ENCODE measurements around the gene PTPRN2. TPM values are rescaled to one million over a fixed set of nuclear protein-coding genes. Genes with fewer than 3 reads are reported as not detected.

PTPRN2 gene
- polyA plus RNA-seq, 1 experiment, result 0.02 TPM

DNA sequence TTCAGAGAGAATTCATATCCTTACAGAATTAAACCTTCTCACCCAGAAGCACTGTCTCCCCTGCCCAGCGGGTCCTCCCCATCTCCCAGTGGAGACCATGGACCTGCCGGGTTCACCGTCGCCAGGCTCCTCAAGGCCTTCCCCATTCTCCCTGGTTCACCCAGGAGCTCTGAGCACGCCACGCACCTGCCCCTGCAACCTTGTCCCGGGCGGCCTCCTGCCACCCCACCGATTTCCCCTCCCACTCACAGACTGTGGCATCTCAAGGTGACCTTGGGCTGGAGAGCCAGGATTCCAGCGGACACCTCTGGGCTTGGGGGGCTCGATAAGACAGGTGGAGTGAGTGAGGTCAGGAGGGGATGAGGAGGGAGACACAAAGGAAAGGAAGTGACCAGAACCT, 135.3 kb downstream of the PTPRN2 start:
- no peak for DNase-seq (ENCODE audit: low read depth, low spot score)
- Histone ChIP-seq H3K27me3 (ENCODE audit: control insufficient read depth, insufficient read depth, low read length) (no peaks in the 10 kb centered on the region), H3K4me3 (ENCODE audit: low read depth, low read length) (no peak overlapping the region), H3K27ac (ENCODE audit: low read depth, low read length) (no peak overlapping the region), H3K9me3 (ENCODE audit: control insufficient read depth, insufficient read depth, low read length) (peaks cover 76% of the 10 kb centered on the region)
- ChIA-PET POLR2A (no interaction called here), CTCF (no interaction called here)
- TF ChIP-seq, protein P1, sequence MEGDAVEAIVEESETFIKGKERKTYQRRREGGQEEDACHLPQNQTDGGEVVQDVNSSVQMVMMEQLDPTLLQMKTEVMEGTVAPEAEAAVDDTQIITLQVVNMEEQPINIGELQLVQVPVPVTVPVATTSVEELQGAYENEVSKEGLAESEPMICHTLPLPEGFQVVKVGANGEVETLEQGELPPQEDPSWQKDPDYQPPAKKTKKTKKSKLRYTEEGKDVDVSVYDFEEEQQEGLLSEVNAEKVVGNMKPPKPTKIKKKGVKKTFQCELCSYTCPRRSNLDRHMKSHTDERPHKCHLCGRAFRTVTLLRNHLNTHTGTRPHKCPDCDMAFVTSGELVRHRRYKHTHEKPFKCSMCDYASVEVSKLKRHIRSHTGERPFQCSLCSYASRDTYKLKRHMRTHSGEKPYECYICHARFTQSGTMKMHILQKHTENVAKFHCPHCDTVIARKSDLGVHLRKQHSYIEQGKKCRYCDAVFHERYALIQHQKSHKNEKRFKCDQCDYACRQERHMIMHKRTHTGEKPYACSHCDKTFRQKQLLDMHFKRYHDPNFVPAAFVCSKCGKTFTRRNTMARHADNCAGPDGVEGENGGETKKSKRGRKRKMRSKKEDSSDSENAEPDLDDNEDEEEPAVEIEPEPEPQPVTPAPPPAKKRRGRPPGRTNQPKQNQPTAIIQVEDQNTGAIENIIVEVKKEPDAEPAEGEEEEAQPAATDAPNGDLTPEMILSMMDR (IDR thresholded peaks at IDR 0.05; ENCODE audit: low read depth, low read length), result no peak

DNA sequence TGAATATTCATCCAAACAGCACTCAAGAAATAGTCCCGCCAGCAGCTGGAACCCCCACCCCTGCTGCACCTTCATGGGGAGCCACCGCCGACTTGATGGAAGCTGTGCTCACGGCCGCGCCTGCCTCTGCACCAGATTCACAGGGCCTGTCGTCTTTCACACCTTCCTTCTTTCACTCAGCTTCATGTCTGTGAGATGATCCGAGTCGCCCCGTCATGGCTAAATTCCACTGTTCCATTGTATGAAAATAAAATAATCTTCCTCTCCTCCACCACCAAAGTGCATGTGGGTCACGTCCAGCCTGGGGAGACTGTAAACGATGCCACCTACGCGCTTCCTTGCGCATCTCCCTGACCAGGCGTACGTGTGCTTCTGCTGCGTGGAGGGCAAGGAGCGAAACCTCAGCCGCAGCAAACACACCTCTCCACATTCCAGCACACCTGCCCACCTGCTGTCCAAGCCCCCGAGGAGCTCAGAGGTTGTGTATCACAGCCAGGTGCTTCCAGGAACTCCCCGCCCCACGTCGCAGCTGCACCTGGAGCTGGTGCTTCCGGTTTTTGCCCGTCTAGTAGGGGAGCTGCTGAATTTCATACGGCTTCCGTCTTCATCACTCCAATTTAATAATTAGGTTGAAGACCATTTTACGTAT, 137.0 kb downstream of the PTPRN2 start:
- CTCF ChIA-PET, result no interaction called here
- no peak overlapping the region for H3K27ac ChIP-seq (ENCODE audit: low read depth, low read length)
- peaks cover 77% of the 10 kb centered on the region for H3K9me3 ChIP-seq (ENCODE audit: control insufficient read depth, insufficient read depth, low read length)
- POLR2A ChIA-PET, result no interaction called here
- TF ChIP-seq, protein P1 (IDR thresholded peaks at IDR 0.05; ENCODE audit: low read depth, low read length), result no peak
- DNase-seq (ENCODE audit: low read depth, low spot score), result no peak
- no peak overlapping the region for H3K4me3 ChIP-seq (ENCODE audit: low read depth, low read length)
- no peaks in the 10 kb centered on the region for H3K27me3 ChIP-seq (ENCODE audit: control insufficient read depth, insufficient read depth, low read length)

DNA sequence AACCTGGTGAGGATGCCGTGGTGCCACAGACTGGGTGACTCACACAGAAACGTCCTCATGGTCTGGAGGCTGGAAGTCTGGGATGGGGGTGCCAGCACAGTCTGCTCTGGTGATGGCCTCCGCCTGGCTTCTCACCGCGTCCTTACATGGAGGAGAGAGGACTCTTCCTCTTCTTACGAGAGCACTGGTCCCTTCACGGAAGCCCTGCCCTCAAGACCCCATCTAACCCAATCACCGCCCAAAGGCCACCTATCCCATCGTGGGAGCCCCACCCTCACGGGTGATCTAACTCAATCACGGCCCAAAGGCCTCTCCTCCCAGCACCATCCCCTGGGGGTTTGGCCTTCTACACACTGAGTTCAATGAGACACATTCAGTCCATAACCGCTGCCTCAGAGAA, 137.7 kb downstream of the PTPRN2 start:
- no peak overlapping the region for H3K4me3 ChIP-seq (ENCODE audit: low read depth, low read length)
- ChIA-PET POLR2A (no interaction called here), CTCF (no interaction called here)
- TF ChIP-seq, protein P1 (IDR thresholded peaks at IDR 0.05; ENCODE audit: low read depth, low read length), result no peak
- H3K27me3 ChIP-seq (ENCODE audit: control insufficient read depth, insufficient read depth, low read length), result no peaks in the 10 kb centered on the region
- no peak for DNase-seq (ENCODE audit: low read depth, low spot score)
- no peak overlapping the region for H3K27ac ChIP-seq (ENCODE audit: low read depth, low read length)
- peaks cover 80% of the 10 kb centered on the region for H3K9me3 ChIP-seq (ENCODE audit: control insufficient read depth, insufficient read depth, low read length)

DNA sequence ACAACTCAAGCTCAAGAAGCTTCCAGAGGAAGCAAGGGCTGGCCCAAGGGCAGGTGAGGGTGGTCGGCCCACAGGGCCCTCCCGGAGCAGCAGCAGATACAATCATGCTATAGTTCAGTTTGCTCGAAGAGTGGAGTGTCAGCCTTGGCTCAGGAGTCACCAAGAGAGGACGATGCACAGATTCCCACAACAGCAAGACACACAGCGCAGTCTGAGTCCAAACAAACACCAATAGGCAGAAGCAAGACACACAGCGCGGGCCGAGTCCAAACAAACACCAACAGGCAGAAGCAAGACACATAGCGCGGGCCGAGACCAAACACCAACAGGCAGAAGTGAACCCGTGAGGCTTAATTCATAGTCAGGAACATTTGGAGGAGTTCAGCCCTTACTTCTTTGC, 138.4 kb downstream of the PTPRN2 start:
- CTCF ChIA-PET, result no interaction called here
- H3K27ac ChIP-seq (ENCODE audit: low read depth, low read length), result no peak overlapping the region
- H3K9me3 ChIP-seq (ENCODE audit: control insufficient read depth, insufficient read depth, low read length), result peaks cover 82% of the 10 kb centered on the region
- no peak overlapping the region for H3K4me3 ChIP-seq (ENCODE audit: low read depth, low read length)
- POLR2A ChIA-PET, result no interaction called here
- H3K27me3 ChIP-seq (ENCODE audit: control insufficient read depth, insufficient read depth, low read length), result no peaks in the 10 kb centered on the region
- no peak for DNase-seq (ENCODE audit: low read depth, low spot score)
- TF ChIP-seq, protein P1 (IDR thresholded peaks at IDR 0.05; ENCODE audit: low read depth, low read length), result no peak

DNA sequence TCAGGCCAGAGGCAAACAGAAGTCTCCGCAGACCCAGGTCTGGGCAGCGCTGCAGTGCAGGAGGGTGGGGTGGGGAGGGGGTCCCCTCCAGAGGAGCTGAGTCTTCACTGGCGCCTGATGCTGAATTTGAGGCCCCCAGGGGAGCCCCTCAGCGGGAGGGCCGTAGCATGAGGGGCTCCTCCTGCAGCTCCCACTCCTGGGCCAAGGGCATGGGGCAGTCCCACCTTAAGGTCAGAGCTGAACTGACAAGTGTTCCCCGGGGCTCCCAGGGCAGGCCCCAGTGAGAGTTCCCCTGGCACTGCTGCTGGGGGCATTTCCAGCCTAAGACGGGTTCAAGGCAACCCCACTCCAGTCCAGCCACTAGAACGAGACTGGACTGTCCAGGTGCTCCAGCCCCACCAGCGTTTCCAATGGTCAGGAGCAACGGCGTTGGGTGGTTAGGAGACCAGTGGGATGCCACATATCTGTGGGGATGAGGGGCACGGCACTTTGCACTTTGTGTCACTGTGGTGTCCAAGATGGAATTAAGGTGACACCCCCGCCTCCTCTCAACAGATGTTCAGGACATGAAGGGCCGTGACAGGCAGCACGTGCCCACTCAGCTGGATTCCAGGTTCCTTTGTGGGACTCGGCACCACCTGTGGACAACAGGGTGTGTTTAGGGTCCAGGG, 139.1 kb downstream of the PTPRN2 start:
- no peak overlapping the region for H3K4me3 ChIP-seq (ENCODE audit: low read depth, low read length)
- DNase-seq (ENCODE audit: low read depth, low spot score), result no peak
- no peak overlapping the region for H3K27ac ChIP-seq (ENCODE audit: low read depth, low read length)
- ChIA-PET POLR2A (no interaction called here), CTCF (no interaction called here)
- TF ChIP-seq, protein P1 (IDR thresholded peaks at IDR 0.05; ENCODE audit: low read depth, low read length), result no peak
- H3K27me3 ChIP-seq (ENCODE audit: control insufficient read depth, insufficient read depth, low read length), result no peaks in the 10 kb centered on the region
- H3K9me3 ChIP-seq (ENCODE audit: control insufficient read depth, insufficient read depth, low read length), result peaks cover 87% of the 10 kb centered on the region
